Measurements from ENCODE around the gene ERBB4. TPM values are rescaled to one million over a fixed set of nuclear protein-coding genes. Genes with fewer than 3 reads are reported as not detected.

ERBB4 gene
- polyA plus RNA-seq, 2 of the 4 experiments (the other 2 are of a cell fraction) = not detected

DNA sequence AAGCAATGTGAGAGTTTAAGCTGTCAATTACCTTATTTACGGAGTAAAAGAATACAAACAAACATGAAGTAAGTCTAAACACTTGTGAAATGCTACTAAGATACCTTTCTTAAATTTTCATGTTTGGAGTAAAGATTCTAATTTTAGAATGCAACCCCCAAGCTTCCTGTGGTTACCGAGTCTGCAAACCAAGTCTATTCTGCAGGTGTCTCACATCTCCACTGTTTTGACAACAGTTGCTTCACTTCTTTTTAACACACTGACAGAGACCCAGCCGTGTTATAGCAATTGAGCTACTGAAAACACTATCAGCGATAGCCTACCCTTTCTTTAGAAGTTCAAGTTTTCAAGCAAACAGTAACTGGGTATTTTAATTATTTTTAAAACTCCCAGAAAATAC is 608.3 kb downstream of the ERBB4 start:
- no peak for DNase-seq (ENCODE audit: low read depth in 1 of 2, low spot score in 1 of 2)
- H3K9me3 ChIP-seq = no peaks in the 10 kb centered on the region
- no peak overlapping the region for H3K27ac ChIP-seq
- no peak for TF ChIP-seq GATA3 (IDR thresholded peaks at IDR 0.05; ENCODE audit: borderline replicate concordance)
- CTCF ChIA-PET = interaction anchor here (0.6 kb wide), 1 partner anchor 1238 kb away, joined by 3 read pairs; no protein-coding TSS in a partner anchor
- ATAC-seq = no peak
- no peak overlapping the region for H3K4me2 ChIP-seq
- POLR2A ChIA-PET = no interaction called here
- no peak for FAIRE-seq
- H3K4me1 ChIP-seq = no peaks in the 10 kb centered on the region
- WGBS (ENCODE audit: missing lambda C conversion rate) = 30% methylated on average over 4 of the region's 4 CpGs
- no peak overlapping the region for H3K4me3 ChIP-seq

DNA sequence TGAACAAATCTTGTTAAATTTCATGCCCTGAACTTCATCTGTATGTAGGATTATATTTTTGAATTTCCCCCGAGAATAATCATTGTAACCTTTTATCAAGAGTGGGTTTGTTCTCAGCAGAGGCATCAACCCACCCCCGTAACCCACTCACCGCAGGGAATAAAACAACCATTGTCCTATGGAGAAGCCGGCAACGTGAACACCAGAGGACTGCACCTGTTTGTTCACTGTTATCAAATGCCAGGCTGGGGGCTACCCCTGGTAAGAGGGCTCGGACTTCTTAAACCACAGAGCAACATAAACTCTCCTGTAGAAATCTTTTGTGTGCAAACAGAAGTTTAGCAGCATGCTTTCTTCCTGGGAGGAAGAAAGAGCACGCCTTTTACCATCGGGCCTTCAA is 610.4 kb downstream of the ERBB4 start:
- FAIRE-seq (no peak), DNase-seq (ENCODE audit: low read depth in 1 of 2, low spot score in 1 of 2) (no peak), ATAC-seq (no peak)
- no peaks in the 10 kb centered on the region for H3K4me1 ChIP-seq
- TF ChIP-seq PHF8 (IDR thresholded peaks at IDR 0.05; ENCODE audit: borderline replicate concordance, low read depth) (no peak), JUNB (IDR thresholded peaks at IDR 0.05) (no peak), RCOR1 (IDR thresholded peaks at IDR 0.05; ENCODE audit: low read depth, low read length) (no peak), ZFP36 (IDR thresholded peaks at IDR 0.05; ENCODE audit: borderline replicate concordance, partially characterized antibody) (no peak), ZC3H11A (IDR thresholded peaks at IDR 0.05) (no peak), HOXA7 (CRISPR knock-in tag; IDR thresholded peaks at IDR 0.05) (no peak), NPAS2 (CRISPR knock-in tag; IDR thresholded peaks at IDR 0.05; ENCODE audit: borderline replicate concordance) (no peak), POLR2AphosphoS2 (conservative IDR thresholded peaks at IDR 0.05; ENCODE audit: low read length) (no peak), MYC (IDR thresholded peaks at IDR 0.05; ENCODE audit: borderline replicate concordance, low read length) (no peak), TFCP2L1 (CRISPR knock-in tag; IDR thresholded peaks at IDR 0.05) (no peak), RARB (CRISPR knock-in tag; IDR thresholded peaks at IDR 0.05) (no peak), CBX8 (IDR thresholded peaks at IDR 0.05) (no peak), ZNF302 (CRISPR knock-in tag; IDR thresholded peaks at IDR 0.05) (no peak), EP300 (IDR thresholded peaks at IDR 0.05) (no peak), CBX2 (IDR thresholded peaks at IDR 0.05; ENCODE audit: borderline replicate concordance, low read depth) (no peak), JUN (IDR thresholded peaks at IDR 0.05) (no peak)
- TF ChIP-seq, protein P1, sequence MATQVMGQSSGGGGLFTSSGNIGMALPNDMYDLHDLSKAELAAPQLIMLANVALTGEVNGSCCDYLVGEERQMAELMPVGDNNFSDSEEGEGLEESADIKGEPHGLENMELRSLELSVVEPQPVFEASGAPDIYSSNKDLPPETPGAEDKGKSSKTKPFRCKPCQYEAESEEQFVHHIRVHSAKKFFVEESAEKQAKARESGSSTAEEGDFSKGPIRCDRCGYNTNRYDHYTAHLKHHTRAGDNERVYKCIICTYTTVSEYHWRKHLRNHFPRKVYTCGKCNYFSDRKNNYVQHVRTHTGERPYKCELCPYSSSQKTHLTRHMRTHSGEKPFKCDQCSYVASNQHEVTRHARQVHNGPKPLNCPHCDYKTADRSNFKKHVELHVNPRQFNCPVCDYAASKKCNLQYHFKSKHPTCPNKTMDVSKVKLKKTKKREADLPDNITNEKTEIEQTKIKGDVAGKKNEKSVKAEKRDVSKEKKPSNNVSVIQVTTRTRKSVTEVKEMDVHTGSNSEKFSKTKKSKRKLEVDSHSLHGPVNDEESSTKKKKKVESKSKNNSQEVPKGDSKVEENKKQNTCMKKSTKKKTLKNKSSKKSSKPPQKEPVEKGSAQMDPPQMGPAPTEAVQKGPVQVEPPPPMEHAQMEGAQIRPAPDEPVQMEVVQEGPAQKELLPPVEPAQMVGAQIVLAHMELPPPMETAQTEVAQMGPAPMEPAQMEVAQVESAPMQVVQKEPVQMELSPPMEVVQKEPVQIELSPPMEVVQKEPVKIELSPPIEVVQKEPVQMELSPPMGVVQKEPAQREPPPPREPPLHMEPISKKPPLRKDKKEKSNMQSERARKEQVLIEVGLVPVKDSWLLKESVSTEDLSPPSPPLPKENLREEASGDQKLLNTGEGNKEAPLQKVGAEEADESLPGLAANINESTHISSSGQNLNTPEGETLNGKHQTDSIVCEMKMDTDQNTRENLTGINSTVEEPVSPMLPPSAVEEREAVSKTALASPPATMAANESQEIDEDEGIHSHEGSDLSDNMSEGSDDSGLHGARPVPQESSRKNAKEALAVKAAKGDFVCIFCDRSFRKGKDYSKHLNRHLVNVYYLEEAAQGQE (IDR thresholded peaks at IDR 0.05) = no peak
- TF ChIP-seq, protein P2, sequence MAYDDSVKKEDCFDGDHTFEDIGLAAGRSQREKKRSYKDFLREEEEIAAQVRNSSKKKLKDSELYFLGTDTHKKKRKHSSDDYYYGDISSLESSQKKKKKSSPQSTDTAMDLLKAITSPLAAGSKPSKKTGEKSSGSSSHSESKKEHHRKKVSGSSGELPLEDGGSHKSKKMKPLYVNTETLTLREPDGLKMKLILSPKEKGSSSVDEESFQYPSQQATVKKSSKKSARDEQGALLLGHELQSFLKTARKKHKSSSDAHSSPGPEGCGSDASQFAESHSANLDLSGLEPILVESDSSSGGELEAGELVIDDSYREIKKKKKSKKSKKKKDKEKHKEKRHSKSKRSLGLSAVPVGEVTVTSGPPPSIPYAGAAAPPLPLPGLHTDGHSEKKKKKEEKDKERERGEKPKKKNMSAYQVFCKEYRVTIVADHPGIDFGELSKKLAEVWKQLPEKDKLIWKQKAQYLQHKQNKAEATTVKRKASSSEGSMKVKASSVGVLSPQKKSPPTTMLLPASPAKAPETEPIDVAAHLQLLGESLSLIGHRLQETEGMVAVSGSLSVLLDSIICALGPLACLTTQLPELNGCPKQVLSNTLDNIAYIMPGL (CRISPR knock-in tag; IDR thresholded peaks at IDR 0.05; ENCODE audit: borderline replicate concordance) = no peak
- TF ChIP-seq, protein P3, sequence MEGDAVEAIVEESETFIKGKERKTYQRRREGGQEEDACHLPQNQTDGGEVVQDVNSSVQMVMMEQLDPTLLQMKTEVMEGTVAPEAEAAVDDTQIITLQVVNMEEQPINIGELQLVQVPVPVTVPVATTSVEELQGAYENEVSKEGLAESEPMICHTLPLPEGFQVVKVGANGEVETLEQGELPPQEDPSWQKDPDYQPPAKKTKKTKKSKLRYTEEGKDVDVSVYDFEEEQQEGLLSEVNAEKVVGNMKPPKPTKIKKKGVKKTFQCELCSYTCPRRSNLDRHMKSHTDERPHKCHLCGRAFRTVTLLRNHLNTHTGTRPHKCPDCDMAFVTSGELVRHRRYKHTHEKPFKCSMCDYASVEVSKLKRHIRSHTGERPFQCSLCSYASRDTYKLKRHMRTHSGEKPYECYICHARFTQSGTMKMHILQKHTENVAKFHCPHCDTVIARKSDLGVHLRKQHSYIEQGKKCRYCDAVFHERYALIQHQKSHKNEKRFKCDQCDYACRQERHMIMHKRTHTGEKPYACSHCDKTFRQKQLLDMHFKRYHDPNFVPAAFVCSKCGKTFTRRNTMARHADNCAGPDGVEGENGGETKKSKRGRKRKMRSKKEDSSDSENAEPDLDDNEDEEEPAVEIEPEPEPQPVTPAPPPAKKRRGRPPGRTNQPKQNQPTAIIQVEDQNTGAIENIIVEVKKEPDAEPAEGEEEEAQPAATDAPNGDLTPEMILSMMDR (IDR thresholded peaks at IDR 0.05) = no peak
- TF ChIP-seq, protein P4, sequence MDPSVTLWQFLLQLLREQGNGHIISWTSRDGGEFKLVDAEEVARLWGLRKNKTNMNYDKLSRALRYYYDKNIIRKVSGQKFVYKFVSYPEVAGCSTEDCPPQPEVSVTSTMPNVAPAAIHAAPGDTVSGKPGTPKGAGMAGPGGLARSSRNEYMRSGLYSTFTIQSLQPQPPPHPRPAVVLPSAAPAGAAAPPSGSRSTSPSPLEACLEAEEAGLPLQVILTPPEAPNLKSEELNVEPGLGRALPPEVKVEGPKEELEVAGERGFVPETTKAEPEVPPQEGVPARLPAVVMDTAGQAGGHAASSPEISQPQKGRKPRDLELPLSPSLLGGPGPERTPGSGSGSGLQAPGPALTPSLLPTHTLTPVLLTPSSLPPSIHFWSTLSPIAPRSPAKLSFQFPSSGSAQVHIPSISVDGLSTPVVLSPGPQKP (IDR thresholded peaks at IDR 0.05; ENCODE audit: low read depth, low read length) = no peak
- WGBS (ENCODE audit: missing lambda C conversion rate) = 34% methylated on average over 8 of the region's 8 CpGs
- POLR2A ChIA-PET = no interaction called here
- no peak overlapping the region for H3K4me2 ChIP-seq
- no peak overlapping the region for H3K4me3 ChIP-seq
- H3K27ac ChIP-seq = no peak overlapping the region
- CTCF ChIA-PET = no interaction called here
- H3K9me3 ChIP-seq = no peaks in the 10 kb centered on the region
